ENCODE results near the gene SULT4A1.

- TF ChIP-seq CTCF (IDR thresholded peaks at IDR 0.05; ENCODE audit: insufficient read depth, low read depth, low read length): peak; percentile 53
- no peak for TF ChIP-seq EZH2 (IDR thresholded peaks at IDR 0.05; ENCODE audit: insufficient read depth, low read length)
Measured at GRCh38 chr22:43883012-43883661, 20.8 kb upstream of the SULT4A1 start.
